Fibroblast of lung (primary cell): ENCODE data around the gene NUBP1.
"Not testable (repeated sequence)": the region's sequence is repeated elsewhere in the genome, so short reads cannot be mapped to it uniquely, and the experiment has no call there.

ENCODE experiments used
- CTCF ChIP-seq, 2 donors: IDR thresholded peaks in 1 of 2; conservative IDR thresholded peaks in 1 of 2; 1 replicate in 1 of 2; 2 replicates in 1 of 2; pipeline ENCODE4 v1.5.1; 2011 to 2012; ENCODE audit warnings: low read length in 2 of 2, control low read depth in 1 of 2, inconsistent platforms in 1 of 2, low read depth in 1 of 2, mild to moderate bottlenecking in 1 of 2
- EZH2 ChIP-seq: IDR thresholded peaks from 2 replicates; pipeline ENCODE4 v1.5.1; 2012; ENCODE audit warnings: low read length, control low read depth, mild to moderate bottlenecking; ENCODE audit errors: missing control alignments

- not testable (repeated sequence) for TF ChIP-seq CTCF (conservative IDR thresholded peaks at IDR 0.05 in 1 of 2, IDR thresholded peaks at IDR 0.05 in 1 of 2; ENCODE audit: low read depth in 1 of 2, low read length in 2 of 2); EZH2
Observed at GRCh38 chr16:10779908-10780307, 36.3 kb downstream of the NUBP1 start.
